ENCODE measurements around the gene VGLL4.

Gene VGLL4

GRCh38 chr3:11619461-11619860, 24.3 kb downstream of the VGLL4 start:
- Histone ChIP-seq H3K27ac (replicated peaks) (no peak overlapping the region), H3K4me3 (replicated peaks; ENCODE audit: insufficient read depth, low read length) (no peak overlapping the region), H3K27me3 (ENCODE audit: insufficient read depth, poor library complexity, severe bottlenecking) (no peaks in the 10 kb centered on the region)
- no peak for TF ChIP-seq REST (IDR thresholded peaks at IDR 0.05; ENCODE audit: insufficient replicate concordance, low read depth)
- no peak for TF ChIP-seq POLR2AphosphoS5 (IDR thresholded peaks at IDR 0.05; ENCODE audit: low read depth)
- TF ChIP-seq GABPA (IDR thresholded peaks at IDR 0.05; ENCODE audit: low read depth) = no peak
- TF ChIP-seq SPI1 (IDR thresholded peaks at IDR 0.05; ENCODE audit: borderline replicate concordance, low read depth) = no peak
- no peak for TF ChIP-seq CTCF (IDR thresholded peaks at IDR 0.05; ENCODE audit: insufficient read depth, low read length)
- DNase-seq (ENCODE audit: low read depth in 1 of 2, low spot score in 1 of 2) = no peak

- H3K27ac ChIP-seq (replicated peaks) = no peak overlapping the region
- H3K27me3 ChIP-seq (ENCODE audit: insufficient read depth, poor library complexity, severe bottlenecking) = no peaks in the 10 kb centered on the region
- no peak for TF ChIP-seq POLR2AphosphoS5 (IDR thresholded peaks at IDR 0.05; ENCODE audit: low read depth)
- no peak for TF ChIP-seq SPI1 (IDR thresholded peaks at IDR 0.05; ENCODE audit: borderline replicate concordance, low read depth)
- no peak for TF ChIP-seq GABPA (IDR thresholded peaks at IDR 0.05; ENCODE audit: low read depth)
- TF ChIP-seq CTCF (IDR thresholded peaks at IDR 0.05; ENCODE audit: insufficient read depth, low read length) = no peak
- TF ChIP-seq REST (IDR thresholded peaks at IDR 0.05; ENCODE audit: insufficient replicate concordance, low read depth) = no peak
- H3K4me3 ChIP-seq (replicated peaks; ENCODE audit: insufficient read depth, low read length) = no peak overlapping the region
- DNase-seq (ENCODE audit: low read depth in 1 of 2, low spot score in 1 of 2) = no peak
These were observed 24.8 kb downstream of the VGLL4 start for GRCh38 chr3:11618904-11619303.

GRCh38 chr3:11616551-11616950, 27.2 kb downstream of the VGLL4 start:
- Histone ChIP-seq H3K27me3 (ENCODE audit: insufficient read depth, poor library complexity, severe bottlenecking) (no peaks in the 10 kb centered on the region), H3K4me3 (replicated peaks; ENCODE audit: insufficient read depth, low read length) (no peak overlapping the region), H3K27ac (replicated peaks) (no peak overlapping the region)
- TF ChIP-seq POLR2AphosphoS5 (IDR thresholded peaks at IDR 0.05; ENCODE audit: low read depth) = no peak
- no peak for TF ChIP-seq GABPA (IDR thresholded peaks at IDR 0.05; ENCODE audit: low read depth)
- DNase-seq (ENCODE audit: low read depth in 1 of 2, low spot score in 1 of 2) = no peak

- H3K27ac ChIP-seq (replicated peaks) = no peak overlapping the region
- no peak for DNase-seq (ENCODE audit: low read depth in 1 of 2, low spot score in 1 of 2)
- no peaks in the 10 kb centered on the region for H3K27me3 ChIP-seq (ENCODE audit: insufficient read depth, poor library complexity, severe bottlenecking)
- no peak overlapping the region for H3K4me3 ChIP-seq (replicated peaks; ENCODE audit: insufficient read depth, low read length)
- no peak for TF ChIP-seq GABPA (IDR thresholded peaks at IDR 0.05; ENCODE audit: low read depth)
- TF ChIP-seq REST (IDR thresholded peaks at IDR 0.05; ENCODE audit: insufficient replicate concordance, low read depth) = no peak
- no peak for TF ChIP-seq POLR2AphosphoS5 (IDR thresholded peaks at IDR 0.05; ENCODE audit: low read depth)
- TF ChIP-seq CTCF (IDR thresholded peaks at IDR 0.05; ENCODE audit: insufficient read depth, low read length) = no peak
- no peak for TF ChIP-seq SPI1 (IDR thresholded peaks at IDR 0.05; ENCODE audit: borderline replicate concordance, low read depth)
These were observed 29.7 kb downstream of the VGLL4 start for GRCh38 chr3:11613851-11614487.

Data from HL-60 (cell line).